ENCODE results near the gene STARD10. TPM values are rescaled to one million over a fixed set of nuclear protein-coding genes. Genes with fewer than 3 reads are reported as not detected.

The STARD10 gene
- total RNA-seq, 1 experiment from 2014 or later: 58.4 TPM

DNA sequence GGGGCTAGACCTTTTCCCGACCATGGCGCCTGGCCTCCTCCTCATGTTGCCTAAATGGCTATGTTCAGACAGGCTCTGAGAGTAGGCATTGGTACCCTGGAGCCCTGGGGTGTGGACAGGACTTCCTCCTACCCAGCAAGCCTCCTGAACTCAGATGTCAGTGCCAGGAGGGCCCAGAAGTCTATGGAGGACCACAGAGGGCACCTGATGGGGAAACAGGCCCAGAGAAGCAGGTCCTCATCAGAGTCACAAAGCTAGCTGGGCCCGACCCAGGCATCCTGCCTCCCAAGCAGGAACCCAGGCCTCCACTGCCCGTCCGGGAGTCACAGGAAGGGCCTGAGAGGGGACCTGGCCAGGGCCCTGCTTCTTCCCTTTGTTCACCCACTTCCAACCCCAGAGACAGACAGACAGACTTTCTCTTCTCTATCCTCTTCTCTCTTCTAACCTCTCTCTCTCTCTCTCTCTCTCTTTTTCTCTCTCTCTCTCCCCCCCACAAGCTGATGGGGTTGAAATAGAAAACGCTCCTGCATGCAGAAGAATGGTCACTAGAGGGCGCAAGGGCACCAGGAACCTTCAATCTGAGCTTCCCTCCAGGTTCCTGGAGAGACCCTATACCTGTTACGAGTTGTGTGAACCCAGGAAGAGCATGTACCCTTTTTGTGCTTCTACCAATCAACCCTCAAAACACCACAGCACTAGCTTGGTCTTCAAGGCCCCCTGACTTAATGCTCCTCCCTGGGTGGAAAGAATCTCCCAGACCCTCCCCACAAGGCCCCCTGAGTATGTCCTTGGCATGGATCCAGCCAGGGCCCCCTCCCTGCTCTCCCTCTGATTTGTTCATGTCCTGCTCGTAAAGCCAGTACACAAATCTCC lies 68.8 kb downstream of the STARD10 start (continued):
- TF ChIP-seq EZH2phosphoT487 (IDR thresholded peaks at IDR 0.05; ENCODE audit: borderline replicate concordance) (no peak), EGR1 (IDR thresholded peaks at IDR 0.05; ENCODE audit: low read depth) (no peak), YY1 (IDR thresholded peaks at IDR 0.05; ENCODE audit: extremely low read depth, insufficient replicate concordance, low read depth, low read length) (no peak)

DNA sequence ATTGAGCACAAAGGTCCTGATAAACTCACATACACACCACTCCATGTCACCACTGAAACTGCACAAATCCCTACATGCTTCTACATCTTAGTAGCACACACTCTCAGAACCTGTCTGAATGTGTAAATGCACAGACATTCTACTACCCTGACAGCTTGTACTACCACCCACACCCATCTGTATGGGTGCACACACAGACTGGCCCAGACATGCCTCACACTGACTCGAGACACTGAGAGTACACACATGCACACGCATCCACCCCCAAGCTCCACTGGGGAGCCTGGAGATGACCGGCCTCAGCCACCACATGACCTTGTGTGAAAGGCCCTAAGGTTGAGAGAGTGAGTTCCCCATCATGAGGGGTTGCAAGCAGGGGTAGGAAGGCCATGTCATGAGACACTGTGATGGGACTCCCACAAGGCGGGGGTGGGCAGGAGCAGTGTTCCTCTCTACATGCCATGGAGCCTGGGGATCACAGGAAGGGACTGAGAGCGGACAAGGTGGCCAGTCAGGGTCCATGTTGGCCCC lies 69.8 kb downstream of the STARD10 start:
- Histone ChIP-seq H3K27ac (ENCODE audit: low read depth, low read length) (no peak overlapping the region), H3K4me3 (replicated peaks in 1 of 2; ENCODE audit: low read depth in 1 of 2, low read length in 2 of 2) (no peak overlapping the region), H3K4me2 (ENCODE audit: low read length) (no peak overlapping the region), H3K27me3 (ENCODE audit: insufficient read depth, low read length) (no peaks in the 10 kb centered on the region), H2AFZ (ENCODE audit: low read depth, low read length, poor library complexity, severe bottlenecking) (no peak overlapping the region), H3K36me3 (ENCODE audit: control insufficient read depth in 1 of 2, insufficient read depth in 2 of 2, low read length in 2 of 2) (no peaks in the 10 kb centered on the region), H3K79me2 (ENCODE audit: insufficient read depth, low read length) (peaks cover 25% of the 10 kb centered on the region), H4K20me1 (ENCODE audit: insufficient read depth) (no peaks in the 10 kb centered on the region), H3K9me3 (ENCODE audit: control insufficient read depth in 1 of 2, insufficient read depth in 1 of 2, low read depth in 1 of 2, low read length in 2 of 2) (no peaks in the 10 kb centered on the region), H3K9ac (ENCODE audit: low read length) (no peak overlapping the region), H3K4me1 (ENCODE audit: control insufficient read depth in 1 of 2, insufficient read depth in 2 of 2, low read length in 2 of 2) (peaks cover 8 to 21% of the 10 kb centered on the region in 2 experiments), H3K9me2 (ENCODE audit: insufficient read depth) (no peaks in the 10 kb centered on the region)
- ChIA-PET POLR2A (no interaction called here), CTCF (interaction anchor here (1.2 to 3.7 kb wide), 3 partner anchors 70 to 453 kb away, joined by 3 to 27 read pairs (median 9); partner anchors contain the start of gene ATG16L2), RAD21 (ENCODE audit: low non-redundant PET in 1 of 2, low total read pairs in 2 of 2, uncharacterized antibody in 2 of 2, unreplicated experiment in 2 of 2) (interaction anchor here in 1 of 2 experiments (1.6 to 1.7 kb wide), 2 partner anchors 63 to 89 kb away, joined by 3 to 5 read pairs; no protein-coding TSS in a partner anchor)
- intact Hi-C loops (cut with micrococcal nuclease): no loop called here
- DNase-seq (ENCODE audit: low read depth, low spot score) (no peak), ATAC-seq (no peak)
- no TSS peak for BruUV-seq (replicated peaks)
- TF ChIP-seq ELF1 (IDR thresholded peaks at IDR 0.05; ENCODE audit: borderline replicate concordance, low read depth) (no peak), EZH2phosphoT487 (IDR thresholded peaks at IDR 0.05; ENCODE audit: borderline replicate concordance) (no peak), SRF (IDR thresholded peaks at IDR 0.05; ENCODE audit: low read depth) (no peak), EGR1 (IDR thresholded peaks at IDR 0.05; ENCODE audit: low read depth) (no peak), POLR2A (IDR thresholded peaks at IDR 0.05; ENCODE audit: borderline replicate concordance, extremely low read depth, insufficient read depth, insufficient read length) (no peak), SP1 (IDR thresholded peaks at IDR 0.05; ENCODE audit: low read depth) (no peak), ATF3 (IDR thresholded peaks at IDR 0.05) (no peak), MAX (IDR thresholded peaks at IDR 0.05) (no peak), ZNF274 (IDR thresholded peaks at IDR 0.05; ENCODE audit: low read depth, low read length) (no peak), EZH2 (IDR thresholded peaks at IDR 0.05) (no peak), YY1 (IDR thresholded peaks at IDR 0.05; ENCODE audit: extremely low read depth, insufficient replicate concordance, low read depth, low read length) (no peak), RAD21 (IDR thresholded peaks at IDR 0.05; ENCODE audit: low read depth) (no peak), POLR2AphosphoS5 (IDR thresholded peaks at IDR 0.05; ENCODE audit: low read depth, low read length) (no peak), CEBPB (IDR thresholded peaks at IDR 0.05; ENCODE audit: low read depth) (no peak), CBX3 (IDR thresholded peaks at IDR 0.05; ENCODE audit: low read depth) (no peak), JUND (IDR thresholded peaks at IDR 0.05) (no peak), ZFX (IDR thresholded peaks at IDR 0.05) (no peak)

Data from HCT116 (cell line).